Cortex of kidney (tissue), 1 donor: ENCODE data around the gene PODXL2.
"Not testable (repeated sequence)": the region's sequence is repeated elsewhere in the genome, so short reads cannot be mapped to it uniquely, and the experiment has no call there.

Source experiments
- DNase-seq: peaks from one replicate; lab custom pipeline; 2025; lab: John Stamatoyannopoulos, UW

Gene PODXL2

DNA sequence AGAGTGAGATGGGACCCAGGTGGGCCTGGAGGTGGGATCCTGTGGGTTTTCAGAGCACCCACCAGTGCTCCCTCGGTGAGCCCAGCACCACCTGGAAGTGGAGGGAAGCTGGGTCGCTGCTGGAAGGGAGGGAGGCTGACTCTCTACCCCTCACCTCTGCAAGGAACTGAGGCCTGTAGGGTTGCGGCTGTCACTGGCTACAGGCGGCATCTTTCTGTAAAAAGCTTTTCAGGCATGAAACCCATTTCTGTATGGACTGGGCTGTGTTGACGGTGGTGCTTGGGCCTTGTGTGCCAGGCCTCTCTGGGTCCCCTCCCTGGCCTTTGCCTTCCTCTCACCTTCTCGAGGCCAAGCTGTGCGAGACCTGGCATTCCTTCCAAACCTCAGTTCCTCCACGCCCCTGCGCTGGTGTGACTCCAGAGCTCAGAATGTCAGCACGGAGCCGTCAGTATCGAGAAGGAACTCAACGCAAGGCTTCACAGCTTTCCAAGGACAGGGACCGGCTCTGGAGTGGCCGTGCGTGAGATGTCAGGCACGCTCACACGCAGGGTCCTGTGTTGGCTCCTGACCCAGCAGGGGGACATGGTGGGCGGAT is 60.4 kb downstream of the PODXL2 start:
- no peak for DNase-seq

DNA sequence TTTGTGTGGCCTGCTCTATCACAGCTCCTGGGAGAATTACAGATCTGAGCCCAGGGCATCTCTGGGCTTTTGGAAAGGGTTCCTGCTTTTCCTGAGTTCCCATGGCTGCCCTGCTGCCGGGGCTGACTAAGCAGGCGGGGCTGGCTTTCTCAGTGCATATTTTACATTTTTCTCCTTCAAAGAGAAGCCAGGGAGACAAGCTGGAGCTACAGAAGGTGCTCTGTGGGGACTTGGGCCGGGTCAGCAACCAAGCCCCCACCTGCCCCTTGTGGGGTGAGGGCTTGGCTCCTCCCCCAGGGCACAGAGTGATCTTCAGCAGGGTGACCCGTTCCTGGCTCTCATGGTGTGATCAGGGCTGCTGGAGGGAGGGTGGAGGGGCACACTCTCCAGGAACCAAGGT is 61.1 kb downstream of the PODXL2 start:
- no peak for DNase-seq

- DNase-seq, result no peak
These were observed 62.0 kb downstream of the PODXL2 start for GRCh38 chr3:127690823-127691452.

GRCh38 chr3:127691489-127691888 is 62.5 kb downstream of the PODXL2 start:
- DNase-seq, result no peak

DNA sequence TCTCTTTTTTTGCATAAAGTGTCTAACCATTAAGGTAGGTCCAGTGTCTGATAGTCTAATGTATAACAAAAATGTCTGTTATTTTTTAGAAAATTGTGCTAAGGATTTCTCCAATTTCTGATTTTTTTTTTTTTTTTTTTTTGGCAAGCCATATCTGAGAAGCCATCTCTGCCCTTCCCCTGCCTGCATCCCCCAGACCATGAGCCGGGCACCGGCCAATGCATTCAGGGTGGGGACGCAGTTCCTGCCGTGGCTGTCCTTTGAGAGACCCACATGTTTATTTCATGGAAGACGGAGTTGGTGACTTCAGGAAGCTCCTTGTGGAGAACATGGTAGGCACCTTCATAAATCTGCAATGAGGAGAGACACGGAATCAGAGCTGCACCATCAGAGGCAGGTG is 63.0 kb downstream of the PODXL2 start:
- no peak for DNase-seq

- DNase-seq, result no peak
These were observed 63.7 kb downstream of the PODXL2 start for GRCh38 chr3:127692501-127693335.

DNA sequence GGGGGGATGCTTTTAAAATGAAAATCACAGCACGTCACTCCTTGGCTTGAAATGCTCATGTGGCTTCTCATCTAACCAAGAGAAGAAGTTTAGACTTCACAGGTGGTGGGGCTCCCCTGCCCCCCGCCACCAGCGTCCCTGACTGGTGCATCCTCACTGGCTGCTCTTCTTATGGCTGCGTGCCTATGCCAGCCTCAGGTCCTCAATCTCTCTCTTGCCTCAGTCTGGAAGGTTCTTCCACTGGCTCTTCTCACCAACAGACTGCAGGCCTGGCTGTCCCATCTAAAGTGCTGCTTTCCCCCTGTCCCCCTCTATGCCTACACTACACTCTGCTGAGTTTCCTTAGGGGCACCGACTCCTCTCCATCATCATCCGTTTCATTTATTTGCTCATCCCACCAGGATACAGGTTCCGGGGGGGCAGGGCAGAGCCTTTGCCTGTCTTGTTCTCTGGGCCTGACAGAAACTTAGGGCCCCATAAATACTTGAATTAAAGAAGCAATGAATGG is 64.4 kb downstream of the PODXL2 start:
- DNase-seq, result no peak

GRCh38 chr3:127694467-127695215 is 65.7 kb downstream of the PODXL2 start:
- DNase-seq, result no peak

DNA sequence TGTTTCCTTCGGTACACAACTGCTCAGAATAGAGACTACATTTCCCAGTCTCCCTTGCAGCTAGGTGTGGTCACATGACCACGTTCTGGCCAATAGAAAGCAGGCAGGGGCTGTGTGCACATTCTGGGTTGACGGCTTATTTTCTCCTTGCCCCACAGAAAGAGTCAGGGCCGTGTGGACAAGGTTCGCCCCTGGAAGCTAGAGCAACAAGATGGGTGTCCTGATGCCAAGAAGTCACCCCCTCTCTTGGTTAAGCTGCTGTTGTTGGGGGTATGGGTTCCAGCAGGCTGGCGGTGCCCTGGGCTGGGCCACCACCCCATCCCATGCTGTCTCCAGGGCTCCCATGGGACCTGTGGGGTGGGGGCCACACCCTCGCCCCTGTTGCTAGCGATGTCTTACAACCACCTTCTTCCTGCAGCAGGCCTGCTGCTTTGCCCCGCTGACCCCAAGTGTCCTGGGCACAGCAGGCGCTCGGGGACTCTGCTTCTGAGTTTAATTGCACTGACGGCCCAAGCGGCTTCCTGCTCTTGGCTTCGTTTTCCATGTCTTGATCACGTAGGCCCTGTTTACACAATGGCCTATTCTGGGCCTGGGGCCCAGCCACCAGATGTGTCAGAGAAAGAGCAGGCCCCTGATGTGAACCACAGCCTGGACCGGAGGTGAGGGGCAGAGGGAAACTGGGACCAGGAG is 68.7 kb downstream of the PODXL2 start:
- no peak for DNase-seq

DNA sequence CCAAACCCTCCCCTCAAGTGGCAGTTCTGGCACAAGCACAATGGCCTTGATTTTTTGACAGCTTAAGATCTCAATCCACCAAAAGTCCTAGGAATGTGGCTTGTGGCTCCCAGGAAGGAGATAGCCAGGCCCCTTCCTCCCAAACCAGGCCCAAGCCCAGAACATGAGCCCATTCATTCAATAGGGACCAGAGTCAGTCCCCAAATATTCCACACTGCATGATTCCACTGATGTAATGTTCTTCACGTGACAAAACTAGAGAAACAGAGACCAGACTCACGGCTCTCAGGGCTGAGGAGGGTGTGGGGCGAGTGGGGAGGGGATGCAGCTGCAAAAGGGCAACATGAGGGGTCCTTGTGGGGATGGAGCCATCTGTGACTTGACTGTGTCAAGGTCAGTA is 69.3 kb downstream of the PODXL2 start:
- no peak for DNase-seq

DNA sequence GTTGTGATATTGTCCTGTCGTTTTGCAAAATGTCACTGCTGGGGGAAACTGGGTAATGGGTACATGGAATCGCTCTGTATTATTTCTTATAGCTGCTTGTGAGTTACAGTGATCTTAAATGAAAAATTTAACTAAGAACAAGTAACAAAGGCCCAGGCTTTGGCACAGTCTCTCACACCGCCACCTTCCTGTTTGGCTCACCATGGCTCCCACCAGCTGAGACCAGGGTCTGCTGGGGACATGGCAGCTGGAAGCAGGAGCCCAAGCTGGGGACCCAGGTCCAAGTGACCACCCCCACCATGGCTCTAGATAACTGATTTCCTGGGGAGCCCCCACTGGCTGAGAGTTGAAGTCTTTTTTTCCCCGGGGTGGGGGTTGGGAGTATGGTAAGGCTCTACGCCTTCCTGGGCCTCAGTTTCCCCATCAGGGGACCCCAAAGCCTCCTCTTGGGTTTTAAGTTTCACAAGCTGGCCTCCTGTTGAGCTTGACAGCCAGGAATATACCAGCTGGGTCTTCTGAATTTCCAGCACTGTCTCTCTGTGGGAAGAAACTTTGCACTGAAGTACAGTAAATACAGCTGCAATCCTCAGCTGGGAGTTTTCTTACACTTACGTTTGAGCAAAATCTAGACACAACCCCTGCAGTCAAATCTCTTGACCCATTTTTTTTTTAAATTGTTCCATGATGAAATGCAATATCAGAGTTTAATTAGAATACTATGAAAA is 69.9 kb downstream of the PODXL2 start:
- no peak for DNase-seq

GRCh38 chr3:127699416-127700300 is 70.7 kb downstream of the PODXL2 start:
- no peak for DNase-seq

DNA sequence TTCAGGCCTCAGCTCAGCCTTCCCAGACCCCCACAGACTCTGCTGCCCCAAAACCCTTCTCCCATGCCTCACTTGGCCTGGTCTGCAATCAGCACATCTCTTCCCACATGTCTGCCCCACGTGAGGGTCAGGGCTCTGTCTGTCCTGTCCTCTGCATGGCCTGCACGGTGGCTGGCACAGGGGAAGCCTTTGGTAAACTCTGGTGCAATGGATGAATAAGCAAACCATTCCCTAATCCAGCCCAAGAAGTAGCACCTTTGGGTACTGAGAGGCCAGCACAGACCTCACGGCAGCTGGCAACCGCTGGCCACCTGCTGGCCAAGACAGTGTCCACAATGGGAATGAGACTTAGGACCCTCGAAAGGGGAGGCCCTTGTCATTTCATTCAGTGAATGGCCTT is 71.4 kb downstream of the PODXL2 start:
- DNase-seq, result no peak

GRCh38 chr3:127701280-127701911 is 72.4 kb downstream of the PODXL2 start:
- DNase-seq, result no peak

- no peak for DNase-seq
These were observed 73.2 kb downstream of the PODXL2 start for GRCh38 chr3:127702151-127702578.

- DNase-seq, result not testable (repeated sequence)
These were observed 75.9 kb downstream of the PODXL2 start for GRCh38 chr3:127704840-127705239.

DNA sequence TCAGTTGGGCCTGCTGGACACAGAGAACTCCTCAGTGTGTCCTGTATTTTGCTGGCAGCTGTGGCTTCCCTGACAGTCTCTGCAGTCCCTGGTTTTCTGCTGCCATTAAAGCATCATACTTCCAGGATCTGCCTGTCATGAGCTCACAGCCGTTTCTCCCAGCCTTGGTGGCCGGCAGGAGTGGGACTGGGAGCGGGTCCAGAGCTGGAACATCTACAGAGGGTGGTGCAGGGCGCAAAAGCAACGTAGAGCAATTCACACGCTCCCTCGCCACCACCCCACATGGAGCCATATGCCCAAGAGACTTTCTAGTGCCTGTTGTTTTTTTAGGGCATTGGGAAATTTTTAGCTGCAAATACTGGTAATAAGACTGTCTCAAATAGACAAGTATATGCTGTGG is 77.3 kb downstream of the PODXL2 start:
- no peak for DNase-seq

DNA sequence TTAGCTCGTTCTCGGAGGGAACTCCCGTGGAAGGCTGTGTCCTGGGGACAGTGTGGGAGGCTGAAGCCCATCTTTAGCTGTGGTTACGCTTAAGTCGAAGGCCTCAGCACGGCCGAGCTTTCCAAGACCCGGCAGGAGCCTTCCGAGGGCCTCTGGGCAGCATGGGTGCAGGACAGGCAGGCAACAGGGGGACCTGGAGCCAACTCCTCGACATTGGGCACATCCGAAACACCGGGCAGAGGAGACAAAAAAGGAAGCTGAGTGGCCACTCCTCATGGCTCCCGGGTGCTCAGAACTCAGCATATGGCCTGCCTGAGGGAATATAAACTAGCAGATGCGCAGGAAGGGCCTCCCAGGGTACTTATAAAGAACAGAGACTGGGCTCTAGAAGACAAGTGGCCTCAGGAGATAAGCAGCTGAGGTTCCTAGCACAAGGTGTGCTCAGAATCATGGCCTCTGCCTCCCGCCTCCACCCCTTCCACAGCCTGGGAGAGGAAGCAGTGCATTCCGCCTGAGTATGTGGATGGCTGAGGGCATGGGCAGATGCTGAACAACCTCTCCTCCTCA is 77.9 kb downstream of the PODXL2 start:
- no peak for DNase-seq

DNA sequence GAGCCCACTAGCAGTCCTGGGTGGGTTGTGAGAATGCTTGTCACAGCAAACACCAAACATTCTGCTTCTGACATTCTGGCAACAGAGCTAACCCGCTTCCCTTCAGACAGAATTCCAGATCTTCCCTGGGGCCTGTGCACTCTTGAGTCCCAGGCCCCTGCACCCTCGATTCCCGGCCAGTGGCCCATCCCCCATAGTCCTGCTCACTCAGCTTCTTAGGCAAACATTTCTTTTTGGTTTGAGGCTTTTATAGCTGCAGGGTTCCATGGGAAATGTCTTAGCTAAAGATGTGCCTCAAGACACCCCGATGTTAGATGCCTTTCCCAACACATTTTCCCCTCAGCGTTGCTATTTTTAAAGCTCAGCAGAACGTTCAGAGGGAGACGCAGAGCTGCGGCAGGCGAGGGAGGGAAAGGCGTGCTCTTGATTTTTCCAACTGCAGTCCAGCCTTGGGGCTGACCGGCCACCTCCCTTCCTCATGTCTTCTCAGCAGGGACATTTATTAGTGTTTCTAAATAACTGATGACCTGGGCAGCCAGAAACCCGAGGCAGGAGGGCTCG is 78.9 kb downstream of the PODXL2 start:
- no peak for DNase-seq
